ENCODE results near the gene PRSS35.
"Not testable (repeated sequence)": the region's sequence is repeated elsewhere in the genome, so short reads cannot be mapped to it uniquely, and the experiment has no call there.

PRSS35 gene

DNA sequence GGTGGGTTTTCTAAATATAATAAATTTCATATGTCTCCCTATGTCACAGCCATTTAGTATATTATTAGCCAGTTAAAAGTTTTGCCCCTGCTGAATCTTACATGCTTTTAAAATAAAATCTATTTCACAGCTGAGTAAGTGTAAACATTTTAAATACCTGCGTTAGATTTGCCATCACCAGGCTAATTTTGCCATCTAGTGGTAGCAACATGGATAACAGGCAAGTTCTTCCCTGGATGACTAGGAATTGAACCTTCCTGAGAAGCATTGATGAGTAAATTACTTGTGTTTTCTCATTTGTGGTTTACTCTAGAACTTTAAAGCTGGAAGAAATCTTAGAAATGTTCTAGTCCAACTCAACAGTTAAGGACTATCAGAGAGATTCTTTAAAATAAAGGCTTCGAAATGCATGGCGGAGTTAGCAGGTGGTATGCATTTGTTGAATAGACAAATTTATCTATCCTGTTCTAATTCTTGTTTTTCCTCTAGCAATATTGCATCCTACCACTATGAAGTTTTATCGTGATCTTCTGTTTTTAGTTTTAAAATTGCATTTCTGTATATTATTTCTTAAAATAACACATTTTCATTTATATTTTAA lies 2.6 kb downstream of the PRSS35 start:
- DNase-seq (ENCODE audit: low read depth in 1 of 2, low spot score in 1 of 2) = no peak

DNA sequence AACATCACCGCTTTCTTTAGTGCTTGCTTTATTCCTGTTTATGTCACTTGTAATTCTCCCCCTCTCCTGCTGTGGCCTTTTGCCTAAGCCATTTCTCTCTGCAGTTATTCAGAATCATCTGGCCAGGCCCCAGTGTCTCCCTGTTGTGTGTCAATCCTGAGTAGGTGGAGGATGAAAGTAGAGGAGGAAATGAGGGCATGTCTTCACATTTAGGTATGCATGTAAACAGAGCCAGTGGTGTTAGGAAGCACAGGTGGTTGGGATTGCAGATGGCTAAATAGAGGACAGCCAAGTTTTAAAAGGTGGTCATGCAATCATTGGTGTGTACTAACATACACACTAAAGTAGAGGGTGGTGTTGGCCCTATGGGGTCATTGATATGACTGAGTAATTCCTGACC lies 5.2 kb downstream of the PRSS35 start:
- no peak for DNase-seq (ENCODE audit: low read depth in 1 of 2, low spot score in 1 of 2)

DNA sequence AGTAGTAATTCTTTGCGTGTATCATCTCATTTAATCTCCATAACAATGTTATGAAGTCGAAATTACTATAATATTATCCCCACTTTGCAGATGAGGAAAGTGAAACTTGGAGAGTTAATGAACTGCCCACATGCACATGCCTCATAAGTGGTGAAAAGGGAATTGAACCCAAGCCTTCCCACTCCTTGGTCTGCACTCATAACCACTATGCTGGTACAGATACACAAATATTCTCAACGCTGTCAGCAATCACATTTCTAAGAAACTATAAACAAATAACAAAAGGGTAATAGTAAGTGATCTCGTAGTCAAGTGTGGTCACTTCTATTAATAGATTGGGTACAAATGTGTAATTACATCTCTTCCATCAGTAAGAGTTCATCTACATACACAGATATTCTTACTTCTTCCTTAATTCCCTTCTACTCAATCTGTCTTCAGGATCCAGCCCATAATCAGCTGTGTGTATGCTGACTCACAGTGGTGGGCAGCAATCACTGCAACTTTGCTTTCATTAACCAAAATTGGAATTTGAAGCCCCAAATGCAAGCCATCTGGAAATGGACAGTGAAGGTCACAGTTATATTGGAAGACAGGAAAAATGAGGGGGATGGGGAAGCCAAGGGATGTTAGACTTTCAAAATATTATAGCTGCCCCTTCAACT lies 6.6 kb downstream of the PRSS35 start:
- no peak for DNase-seq (ENCODE audit: low read depth in 1 of 2, low spot score in 1 of 2)

DNA sequence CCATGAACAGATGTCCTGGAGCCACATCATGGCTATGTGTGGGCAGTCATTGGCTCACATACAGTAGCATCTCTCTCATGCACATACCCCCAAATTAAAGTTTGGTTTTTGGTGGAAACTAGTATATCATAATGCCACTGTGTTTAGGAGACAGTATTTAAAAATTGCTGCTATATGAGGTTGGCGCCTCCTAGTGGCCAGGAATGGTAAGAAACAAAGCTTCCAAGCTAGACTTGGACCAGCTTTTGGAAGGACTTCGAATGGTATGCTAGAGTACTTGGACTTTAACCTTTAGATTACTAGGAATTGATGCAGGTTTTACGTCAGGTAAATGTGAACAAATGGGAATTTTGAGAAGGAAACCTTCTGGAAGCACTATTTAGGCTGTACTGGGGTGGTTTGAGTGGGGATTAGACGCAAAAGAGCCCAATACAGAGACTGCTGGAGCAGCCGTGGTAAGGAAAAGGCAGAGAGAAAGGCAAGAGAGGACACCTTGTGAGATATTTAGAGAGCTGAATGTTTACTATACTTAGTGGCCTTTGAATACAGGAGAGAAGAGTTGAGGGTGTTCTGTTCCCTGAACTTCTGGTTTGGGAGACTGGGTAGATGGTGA lies 23.8 kb downstream of the PRSS35 start:
- DNase-seq (ENCODE audit: low read depth in 1 of 2, low spot score in 1 of 2) = peak; percentile 14 to 17

DNA sequence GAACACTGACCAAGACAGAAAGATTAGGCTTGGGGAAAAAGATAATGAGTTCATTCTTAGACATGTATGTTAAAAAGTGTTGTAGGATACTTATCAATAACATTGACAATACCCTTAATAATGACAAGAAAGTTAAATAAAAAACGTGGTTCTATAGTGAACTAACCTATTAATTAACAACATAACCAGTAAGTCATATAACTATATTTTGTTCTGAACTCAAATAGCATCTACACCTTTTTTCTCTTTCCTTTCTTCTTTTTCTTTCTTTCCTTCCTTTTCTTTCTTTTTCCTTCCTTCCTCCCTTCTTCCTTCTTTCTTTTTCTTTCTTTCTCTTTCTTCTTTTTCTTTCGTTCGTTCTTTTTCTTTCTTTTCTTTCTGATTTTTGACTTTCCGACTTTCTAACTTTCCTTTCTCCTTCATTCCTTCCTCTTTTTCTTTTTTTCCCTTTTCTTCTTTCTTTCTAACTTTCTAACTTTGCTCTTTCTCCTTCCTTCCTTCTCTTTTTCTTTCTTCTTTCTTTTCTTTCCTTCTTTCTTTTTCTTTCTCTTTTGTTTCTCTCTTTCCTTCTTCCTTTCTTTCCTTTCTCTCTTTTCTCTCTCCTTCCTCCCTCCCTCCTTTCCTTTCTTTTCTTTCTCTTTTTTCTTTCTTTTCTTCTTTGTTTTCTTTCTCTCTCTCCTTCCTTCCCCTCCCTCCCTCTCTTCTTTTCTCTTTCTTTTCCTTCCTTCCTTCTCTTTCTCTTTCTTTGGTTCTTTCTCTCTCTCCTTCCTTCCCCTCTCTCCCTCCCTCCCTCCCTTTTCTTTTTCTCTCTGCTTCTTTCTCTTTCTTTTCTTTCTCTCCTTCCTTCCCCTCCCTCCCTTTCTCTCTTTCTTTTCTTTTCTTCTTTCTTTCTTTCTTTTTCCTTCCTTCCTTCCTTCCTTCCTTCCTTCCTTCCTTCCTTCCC lies 24.6 kb downstream of the PRSS35 start:
- DNase-seq (ENCODE audit: low read depth in 1 of 2, low spot score in 1 of 2) = no peak

DNA sequence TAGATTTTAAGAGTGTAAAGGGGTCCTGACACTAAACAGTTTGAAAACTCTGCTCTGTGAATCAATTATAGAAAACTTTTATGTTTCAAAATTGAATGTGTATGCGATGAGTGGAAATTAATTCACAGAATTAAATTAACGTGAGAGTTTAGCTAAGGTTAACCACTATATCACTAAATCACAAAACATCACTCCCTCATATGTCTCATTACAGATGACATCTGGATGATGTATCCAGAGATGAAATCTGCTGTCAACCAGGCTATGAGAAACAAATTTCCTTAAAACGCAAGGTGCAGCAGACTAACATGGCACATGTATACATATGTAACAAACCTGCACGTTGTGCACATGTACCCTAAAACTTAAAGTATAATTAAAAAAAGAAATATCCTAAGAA lies 27.3 kb downstream of the PRSS35 start:
- no peak for DNase-seq (ENCODE audit: low read depth in 1 of 2, low spot score in 1 of 2)

DNA sequence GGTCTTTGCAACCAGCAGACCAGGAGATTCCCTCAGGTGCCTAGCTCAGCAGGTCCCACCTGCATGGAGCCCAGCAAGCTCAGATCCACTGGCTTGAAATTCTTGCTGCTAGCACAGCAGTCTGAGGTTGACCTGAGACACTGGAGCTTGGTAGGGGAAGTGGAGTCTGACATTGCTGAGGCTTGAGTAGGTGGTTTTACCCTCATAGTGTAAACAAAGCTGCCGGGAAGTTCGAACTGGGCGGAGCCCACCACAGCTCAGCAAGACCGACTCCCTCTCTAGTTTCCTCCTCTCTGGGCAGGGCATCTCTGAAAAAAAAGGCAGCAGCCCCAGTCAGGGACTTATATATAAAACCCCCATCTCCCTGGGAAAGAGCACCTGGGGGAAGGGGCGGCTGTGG lies 34.3 kb downstream of the PRSS35 start:
- no peak for DNase-seq (ENCODE audit: low read depth in 1 of 2, low spot score in 1 of 2)

DNA sequence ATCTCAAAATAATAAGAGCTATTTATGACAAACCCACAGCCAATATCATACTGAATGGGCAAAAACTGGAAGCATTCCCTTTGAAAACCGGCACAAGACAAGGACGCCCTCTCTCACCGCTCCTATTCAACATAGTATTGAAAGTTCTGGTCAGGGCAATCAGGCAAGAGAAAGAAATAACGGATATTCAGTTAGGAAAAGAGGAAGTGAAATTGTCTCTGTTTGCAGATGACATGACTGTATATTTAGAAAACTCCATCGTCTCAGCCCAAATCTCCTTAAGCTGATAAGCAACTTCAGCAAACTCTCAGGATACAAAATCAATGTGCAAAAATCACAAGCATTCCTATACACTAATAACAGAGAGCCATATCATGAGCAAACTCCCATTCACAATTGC lies 38.1 kb downstream of the PRSS35 start:
- DNase-seq (ENCODE audit: low read depth in 1 of 2, low spot score in 1 of 2) = not testable (repeated sequence)

DNA sequence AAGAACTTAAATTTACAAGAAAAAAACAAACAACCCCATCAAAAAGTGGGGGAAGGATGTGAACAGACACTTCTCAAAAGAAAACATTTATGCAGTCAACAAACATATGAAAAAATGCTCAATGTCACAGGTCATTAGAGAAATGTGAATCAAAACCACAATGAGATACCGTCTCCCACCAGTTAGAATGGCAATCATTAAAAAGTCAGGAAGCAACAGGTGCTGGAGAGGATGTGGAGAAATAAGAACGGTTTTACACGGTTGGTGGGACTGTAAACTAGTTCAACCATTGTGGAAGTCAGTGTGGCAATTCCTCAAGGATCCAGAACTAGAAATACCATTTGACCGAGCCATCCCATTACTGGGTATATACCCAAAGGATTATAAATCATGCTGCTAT lies 39.4 kb downstream of the PRSS35 start:
- DNase-seq (ENCODE audit: low read depth in 1 of 2, low spot score in 1 of 2) = not testable (repeated sequence)

DNA sequence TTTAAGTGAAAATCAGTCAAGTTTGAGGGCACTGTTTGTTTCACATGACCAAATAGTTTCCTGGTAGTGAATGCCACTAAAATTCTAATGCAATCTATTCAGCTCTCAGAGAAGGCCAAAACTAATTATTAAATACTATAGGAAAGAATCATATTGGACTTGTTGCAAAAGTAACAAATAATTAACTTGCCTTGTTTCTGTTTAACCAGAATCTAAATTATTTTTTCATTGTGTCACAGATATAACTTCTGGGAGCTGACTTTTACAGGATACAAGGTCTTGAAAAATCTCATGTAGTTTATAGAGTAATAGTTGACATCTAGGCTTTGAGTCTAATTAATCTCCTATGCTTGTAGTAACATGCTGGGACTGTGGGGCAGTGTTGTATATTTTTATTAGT lies 44.5 kb downstream of the PRSS35 start:
- no peak for DNase-seq (ENCODE audit: low read depth in 1 of 2, low spot score in 1 of 2)

DNA sequence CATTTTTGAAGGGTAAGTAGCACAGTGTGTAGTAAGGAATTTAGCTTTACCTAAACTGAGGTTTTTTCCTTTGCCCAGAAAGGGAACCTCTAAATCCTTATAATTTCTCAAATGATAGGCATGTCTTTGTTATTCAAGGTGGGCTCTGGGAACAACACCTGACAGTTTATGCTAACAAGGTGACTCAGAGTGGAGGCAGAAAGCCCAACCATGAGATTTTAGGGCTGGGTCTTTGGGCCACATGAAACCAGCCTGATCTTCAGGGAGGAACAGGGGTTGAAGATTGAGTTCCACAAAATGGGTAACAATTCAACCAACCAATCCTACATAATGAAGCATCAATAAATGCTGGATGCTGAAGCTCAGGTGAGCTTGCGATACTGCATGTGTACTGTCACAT lies 46.6 kb downstream of the PRSS35 start:
- DNase-seq (ENCODE audit: low read depth in 1 of 2, low spot score in 1 of 2) = no peak

DNA sequence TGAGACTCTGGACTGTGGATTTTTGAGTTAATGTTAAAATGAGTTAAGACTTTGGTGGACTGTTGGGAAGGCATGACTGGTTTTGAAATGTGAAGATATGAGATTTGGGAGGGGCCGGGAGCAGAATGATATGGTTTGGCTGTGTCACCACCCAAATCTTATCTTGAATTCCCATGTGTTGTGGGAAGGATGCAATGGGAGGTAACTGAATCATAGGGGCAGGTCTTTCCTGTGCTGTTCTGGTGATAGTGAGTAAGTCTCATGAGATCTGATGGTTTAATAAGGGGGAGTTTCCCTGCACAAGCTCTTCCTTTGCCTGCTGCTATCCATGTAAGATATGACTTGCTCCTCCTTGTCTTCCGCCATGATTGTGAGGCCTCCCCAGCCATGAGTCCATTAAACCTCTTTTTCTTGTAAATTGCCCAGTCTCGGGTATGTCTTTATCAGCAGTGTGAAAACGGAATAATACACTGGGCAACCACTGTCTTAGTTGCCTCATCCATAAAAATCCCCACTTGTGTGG lies 59.4 kb downstream of the PRSS35 start:
- not testable (repeated sequence) for DNase-seq (ENCODE audit: low read depth in 1 of 2, low spot score in 1 of 2)

DNA sequence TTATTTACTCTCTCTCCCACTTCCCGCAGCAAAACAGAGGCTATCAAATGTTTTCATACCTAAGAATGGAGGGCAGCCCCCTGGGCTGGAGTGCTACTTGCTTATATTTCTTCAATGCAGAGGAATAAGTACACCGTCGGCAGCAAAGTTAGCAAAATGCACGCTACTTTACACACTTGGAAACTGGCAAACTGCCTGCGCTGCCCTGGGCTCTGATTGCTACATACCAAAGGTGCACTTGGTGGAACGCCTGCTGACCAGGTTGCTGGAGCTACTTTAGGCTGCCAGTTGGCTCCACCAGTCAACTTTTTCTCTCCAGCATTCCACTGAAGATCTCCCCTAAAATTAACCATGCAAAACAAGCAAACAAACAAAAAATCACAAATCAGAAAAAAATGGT lies 62.4 kb downstream of the PRSS35 start:
- no peak for DNase-seq (ENCODE audit: low read depth in 1 of 2, low spot score in 1 of 2)
